GM19463 (cell line): Measurements from ENCODE around the gene LY6G6D.

Experiments
- ATAC-seq: cut with Tn5 transposase; IDR thresholded peaks from one replicate; pipeline ENCODE4 v1.9.1; 2021; ENCODE audit warnings: mild to moderate bottlenecking, moderate library complexity; ENCODE audit not compliant: unreplicated experiment

The LY6G6D gene

GRCh38 chr6:31761343-31761742 is 46.2 kb downstream of the LY6G6D start:
- ATAC-seq, result no peak

GRCh38 chr6:31762356-31762755 is 47.2 kb downstream of the LY6G6D start, which contains the start of gene SAPCD1:
Gene SAPCD1 (plus strand): TSS chr6:31762656. CDS start chr6:31763055, 399 bp downstream.
- ATAC-seq, result no peak

GRCh38 chr6:31762878-31763618 is 47.9 kb downstream of the LY6G6D start:
- no peak for ATAC-seq

- ATAC-seq, result no peak
Measured at GRCh38 chr6:31763619-31763940, 48.4 kb downstream of the LY6G6D start.

GRCh38 chr6:31764198-31764597 is 49.0 kb downstream of the LY6G6D start:
- no peak for ATAC-seq

GRCh38 chr6:31765559-31765909 is 50.4 kb downstream of the LY6G6D start:
- no peak for ATAC-seq

GRCh38 chr6:31765910-31766794 is 51.0 kb downstream of the LY6G6D start:
- no peak for ATAC-seq

- ATAC-seq, result no peak
Measured at GRCh38 chr6:31767096-31767645, 52.0 kb downstream of the LY6G6D start.
